ENCODE measurements around the gene NDUFS3.

GRCh38 chr11:47570651-47571356, 8.1 kb upstream of the NDUFS3 start:
- TF ChIP-seq CTCF (IDR thresholded peaks at IDR 0.05): no peak
- no peak for TF ChIP-seq POLR2A (IDR thresholded peaks at IDR 0.05)
- TF ChIP-seq POLR2AphosphoS5 (IDR thresholded peaks at IDR 0.05): no peak
